Ovary (tissue), 9 donors: ENCODE data around the gene NKAIN2. TPM values are rescaled to one million over a fixed set of nuclear protein-coding genes. Genes with fewer than 3 reads are reported as not detected.
"Not testable (repeated sequence)": the region's sequence is repeated elsewhere in the genome, so short reads cannot be mapped to it uniquely, and the experiment has no call there.

ENCODE experiments used
- DNase-seq, 5 donors: peaks; one replicate each; pipeline ENCODE4 v3.0.0-alpha.2; 2019 to 2020
- H3K27ac ChIP-seq, 2 donors: fragments of 200-600 bp; one replicate each; pipeline versions ENCODE4 v1.5.1 to v1.8.0; 2019 to 2022
- H3K27me3 ChIP-seq: fragments of 200-600 bp; one replicate; pipeline ENCODE4 v1.8.0; 2022
- H3K36me3 ChIP-seq: fragments of 200-600 bp; sonication (generic); one replicate; pipeline ENCODE4 v1.5.1; 2019
- H3K4me1 ChIP-seq: one replicate; pipeline ENCODE4 v1.8.1; 2013; ENCODE audit warnings: mild to moderate bottlenecking, moderate library complexity; ENCODE audit not compliant: insufficient read depth
- H3K4me3 ChIP-seq: fragments of 200-600 bp; sonication (generic); one replicate; pipeline ENCODE4 v1.5.1; 2017
- H3K9me3 ChIP-seq, 2 donors: fragments of 200-600 bp in 1 of 2; sonication (generic) in 1 of 2; one replicate each; pipeline versions ENCODE4 v1.5.1 to v1.8.1; 2013 to 2019; ENCODE audit warnings: mild to moderate bottlenecking in 1 of 2, moderate library complexity in 1 of 2
- EP300 ChIP-seq: sonication (generic); formaldehyde crosslinking; IDR thresholded peaks from one replicate; pipeline ENCODE4 v1.6.1; 2017; ENCODE audit warnings: antibody characterized with exemption
- POLR2A ChIP-seq: fragments of 450-650 bp; IDR thresholded peaks from one replicate; pipeline ENCODE4 v1.6.1; 2017; ENCODE audit warnings: antibody characterized with exemption, mild to moderate bottlenecking, moderate library complexity
- WGBS, 3 donors: extraction: QIAGEN DNeasy Blood & Tissue Kit in 1 of 3; methylation state at CpG; one replicate each; pipeline versions ENCODE4 v1.1.5 to v1.1.7; 2013 to 2017; 5-methylcytosine and 5-hydroxymethylcytosine counted together
- intact Hi-C, 4 donors: fragments of 100-400 bp; cut with DNase I; formaldehyde crosslinking; loops; one replicate each; pipeline versions ENCODE4 v1.11.0 to v1.15.1; 2022 to 2023
- polyA plus RNA-seq, 2 donors: library from polyadenylated mRNA; stranded (reverse); fragments of 200-250 nt in 1 of 2; fragments of 350-450 nt in 1 of 2; fragmentation: Illumina TruSeq in 1 of 2; extraction: RNeasy Lipid Tissue Mini Kit (QIAGEN cat#74804) in 1 of 2; gene quantifications; one replicate each; pipeline ENCODE4 v1.2.3, GENCODE V29; 2013 to 2014
- total RNA-seq, 7 donors: library from RNA; depleted of rRNA in 2 of 7; stranded (reverse); fragments of >200 nt in 2 of 7; fragmentation: NEBNext Ultra II Directional in 3 of 7; extraction: Animal tissue kit (Norgen Biotek cat#: 25700) in 3 of 7; gene quantifications; one replicate each; pipeline versions ENCODE4 v1.1.0 to v1.2.4, GENCODE V29; 2016 to 2023
- TF ChIP-seq, protein P1 (sequence below), 3 donors: fragments of 450-650 bp in 2 of 3; fragments of 200-600 bp in 1 of 3; IDR thresholded peaks; one replicate each; pipeline versions ENCODE4 v1.5.1 to v1.8.0; 2016 to 2022; ENCODE audit warnings: antibody characterized with exemption in 3 of 3, mild to moderate bottlenecking in 1 of 3
- donor health status: DM: no; HTN: no; CAD: no; lungs with moderate emphysema.
- donor health status: DM: no; HTN: no; CAD: no.
- donor health status: Bipolar disorder and iron deficiency.
- donor health status: DM: yes; HTN: yes; CAD: no.
- donor health status: DM: no; HTN: no; CAD: no.
- donor health status: DM: yes; HTN: yes; CAD: no.

NKAIN2 gene
- total and polyA plus RNA-seq, 9 donors = 0.13 to 1.0 (median 0.40) TPM; not detected in 4

DNA sequence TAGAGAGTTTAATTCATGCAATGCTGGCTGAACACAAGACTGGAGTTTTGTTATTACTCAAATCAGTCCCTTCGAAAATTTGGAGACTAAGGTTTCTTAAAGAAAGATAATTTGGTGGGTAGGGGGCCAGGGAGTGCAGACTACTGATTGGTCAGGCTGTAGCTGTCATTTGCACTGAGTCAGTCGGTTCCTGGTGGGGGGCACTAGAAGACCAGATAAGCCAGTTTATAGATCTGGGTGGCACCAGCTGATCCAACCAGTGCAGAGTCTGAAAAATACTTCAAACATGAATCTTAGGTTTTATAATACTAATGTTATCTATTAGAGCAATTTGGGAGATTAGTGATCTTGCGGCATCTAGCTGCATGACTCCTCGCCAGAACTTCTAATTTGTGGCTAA is 530.7 kb downstream of the NKAIN2 start:
- Histone ChIP-seq H3K9me3 (no peaks in the 10 kb centered on the region), H3K4me1 (no peaks in the 10 kb centered on the region), H3K36me3 (no peaks in the 10 kb centered on the region), H3K27ac (no peak overlapping the region), H3K4me3 (no peak overlapping the region), H3K27me3 (no peaks in the 10 kb centered on the region)
- intact Hi-C loops = no loop called here
- no peak for DNase-seq
- 67 to 78% (median 67%) methylated on average over 4 of the region's 4 CpGs for WGBS, 3 donors
- TF ChIP-seq EP300 (no peak), POLR2A (no peak)

DNA sequence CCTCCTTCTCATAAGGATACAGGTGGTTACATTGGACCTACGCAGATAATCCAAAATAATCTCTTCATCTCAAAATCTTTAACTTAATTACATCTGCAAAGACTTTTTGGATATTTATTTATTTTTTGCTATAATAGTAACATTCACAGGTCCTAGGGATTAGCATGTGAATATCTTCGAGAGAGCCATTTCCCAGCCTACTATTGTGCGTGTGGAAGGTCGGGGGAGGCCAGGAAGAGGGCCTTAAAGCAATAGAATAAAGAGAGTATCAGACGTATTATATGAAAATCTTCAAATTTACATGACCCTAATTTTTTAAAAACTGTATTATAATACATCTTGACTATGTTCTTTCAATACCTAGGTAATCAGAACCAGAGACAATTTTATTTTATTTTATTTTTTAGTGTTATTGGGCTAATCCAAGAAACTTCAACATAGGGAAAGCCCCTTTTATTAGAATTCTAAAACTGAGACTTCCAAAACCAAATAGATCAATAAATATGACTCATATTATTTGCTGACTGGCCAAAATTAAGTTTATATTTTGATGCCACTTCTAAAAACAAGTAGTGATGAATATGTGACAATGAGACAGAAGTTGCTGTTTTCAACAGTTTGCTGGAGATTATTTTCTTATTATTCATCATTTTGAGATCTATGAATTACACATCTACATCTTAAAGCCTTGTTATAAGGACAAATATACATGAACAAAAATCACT is 536.1 kb downstream of the NKAIN2 start:
- intact Hi-C loops = no loop called here
- Histone ChIP-seq H3K27me3 (no peaks in the 10 kb centered on the region), H3K4me1 (no peaks in the 10 kb centered on the region), H3K4me3 (no peak overlapping the region), H3K9me3 (no peaks in the 10 kb centered on the region), H3K27ac (no peak overlapping the region), H3K36me3 (no peaks in the 10 kb centered on the region)
- WGBS, 3 donors = 84 to 91% (median 88%) methylated on average over 5 of the region's 5 CpGs
- TF ChIP-seq, protein P1, sequence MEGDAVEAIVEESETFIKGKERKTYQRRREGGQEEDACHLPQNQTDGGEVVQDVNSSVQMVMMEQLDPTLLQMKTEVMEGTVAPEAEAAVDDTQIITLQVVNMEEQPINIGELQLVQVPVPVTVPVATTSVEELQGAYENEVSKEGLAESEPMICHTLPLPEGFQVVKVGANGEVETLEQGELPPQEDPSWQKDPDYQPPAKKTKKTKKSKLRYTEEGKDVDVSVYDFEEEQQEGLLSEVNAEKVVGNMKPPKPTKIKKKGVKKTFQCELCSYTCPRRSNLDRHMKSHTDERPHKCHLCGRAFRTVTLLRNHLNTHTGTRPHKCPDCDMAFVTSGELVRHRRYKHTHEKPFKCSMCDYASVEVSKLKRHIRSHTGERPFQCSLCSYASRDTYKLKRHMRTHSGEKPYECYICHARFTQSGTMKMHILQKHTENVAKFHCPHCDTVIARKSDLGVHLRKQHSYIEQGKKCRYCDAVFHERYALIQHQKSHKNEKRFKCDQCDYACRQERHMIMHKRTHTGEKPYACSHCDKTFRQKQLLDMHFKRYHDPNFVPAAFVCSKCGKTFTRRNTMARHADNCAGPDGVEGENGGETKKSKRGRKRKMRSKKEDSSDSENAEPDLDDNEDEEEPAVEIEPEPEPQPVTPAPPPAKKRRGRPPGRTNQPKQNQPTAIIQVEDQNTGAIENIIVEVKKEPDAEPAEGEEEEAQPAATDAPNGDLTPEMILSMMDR (IDR thresholded peaks at IDR 0.05) = no peak
- TF ChIP-seq POLR2A (no peak), EP300 (no peak)
- no peak for DNase-seq

DNA sequence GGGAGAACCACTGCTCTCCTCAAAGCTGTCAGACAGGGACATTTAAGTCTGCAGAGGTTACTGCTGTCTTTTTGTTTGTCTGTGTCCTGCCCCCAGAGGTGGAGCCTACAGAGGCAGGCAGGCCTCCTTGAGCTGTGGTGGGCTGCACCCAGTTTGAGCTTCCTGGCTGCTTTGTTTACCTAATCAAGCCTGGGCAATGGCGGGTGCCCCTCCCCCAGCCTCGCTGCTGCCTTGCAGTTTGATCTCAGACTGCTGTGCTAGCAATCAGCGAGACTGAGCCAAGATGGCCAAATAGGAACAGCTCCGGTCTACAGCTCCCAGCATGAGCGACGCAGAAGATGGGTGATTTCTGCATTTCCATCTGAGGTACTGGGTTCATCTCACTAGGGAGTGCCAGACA is 544.7 kb downstream of the NKAIN2 start:
- 88 to 93% (median 90%) methylated on average over 6 of the region's 6 CpGs for WGBS, 3 donors
- H3K36me3 ChIP-seq, H3K4me3 ChIP-seq, H3K9me3 ChIP-seq, intact Hi-C loops, H3K27ac ChIP-seq, DNase-seq, H3K27me3 ChIP-seq, H3K4me1 ChIP-seq: not testable (repeated sequence)

DNA sequence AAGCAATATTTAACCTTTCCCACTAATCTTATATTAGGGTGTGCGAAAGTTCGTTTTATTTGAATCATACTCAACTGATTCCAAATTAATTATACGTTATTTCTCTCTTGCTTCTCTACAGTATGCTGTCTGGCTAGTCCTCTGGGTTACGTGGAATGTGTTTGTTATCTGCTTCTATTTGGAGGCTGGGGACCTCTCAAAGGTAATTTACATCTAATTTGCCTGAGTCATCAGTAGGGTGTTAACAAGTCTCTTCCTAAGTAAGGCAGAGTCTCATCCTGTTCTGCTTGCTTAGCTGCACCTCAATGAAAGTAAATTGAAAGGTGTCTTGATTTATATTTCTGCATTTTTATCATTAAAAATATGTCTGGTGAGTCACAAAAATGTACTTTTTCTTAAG is 551.5 kb downstream of the NKAIN2 start:
- Histone ChIP-seq H3K36me3 (no peaks in the 10 kb centered on the region), H3K27me3 (no peaks in the 10 kb centered on the region), H3K27ac (no peak overlapping the region), H3K9me3 (no peaks in the 10 kb centered on the region), H3K4me3 (no peak overlapping the region), H3K4me1 (no peaks in the 10 kb centered on the region)
- 69 to 78% (median 76%) methylated on average over 4 of the region's 4 CpGs for WGBS, 3 donors
- intact Hi-C loops = no loop called here
- TF ChIP-seq EP300 (no peak), POLR2A (no peak)
- TF ChIP-seq, protein P1 (IDR thresholded peaks at IDR 0.05) = no peak
- no peak for DNase-seq

DNA sequence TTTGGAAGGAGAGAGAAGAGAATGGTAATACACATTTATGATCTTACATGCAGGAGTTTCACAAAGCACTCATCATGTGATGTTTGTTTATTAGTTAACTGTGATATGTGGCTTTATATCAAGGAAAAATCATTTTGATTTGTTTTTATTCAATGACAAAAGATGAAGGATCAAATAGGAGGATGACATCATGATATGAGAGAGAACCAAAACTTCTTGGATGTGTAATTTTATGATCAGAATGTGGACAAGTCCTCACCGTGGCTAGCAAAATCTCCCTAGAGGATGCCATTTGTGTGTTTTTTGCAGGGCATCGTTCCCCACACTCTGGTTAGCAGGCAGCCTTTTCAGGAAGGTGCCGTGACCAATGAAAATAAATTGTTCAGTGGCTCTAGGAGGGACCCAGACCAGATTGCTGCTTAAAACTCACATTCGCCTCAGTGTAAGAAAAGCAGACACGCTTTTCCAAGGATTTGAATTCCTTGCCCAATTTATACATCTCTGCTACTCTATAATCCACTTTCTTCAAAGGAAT is 552.7 kb downstream of the NKAIN2 start:
- Histone ChIP-seq H3K4me1 (no peaks in the 10 kb centered on the region), H3K27me3 (no peaks in the 10 kb centered on the region), H3K27ac (no peak overlapping the region), H3K4me3 (no peak overlapping the region), H3K9me3 (no peaks in the 10 kb centered on the region), H3K36me3 (no peaks in the 10 kb centered on the region)
- no peak for DNase-seq
- intact Hi-C loops = no loop called here
- 80 to 84% (median 82%) methylated on average over 5 of the region's 5 CpGs for WGBS, 3 donors
- no peak for TF ChIP-seq EP300
- no peak for TF ChIP-seq POLR2A
- TF ChIP-seq, protein P1 (IDR thresholded peaks at IDR 0.05) = no peak
